GM18907 (cell line): Measurements from ENCODE around the gene CNTLN.
"Not testable (repeated sequence)": the region's sequence is repeated elsewhere in the genome, so short reads cannot be mapped to it uniquely, and the experiment has no call there.

Experiments used
- ATAC-seq: cut with Tn5 transposase; IDR thresholded peaks from one replicate; pipeline ENCODE4 v1.9.1; 2021; ENCODE audit warnings: mild to moderate bottlenecking, moderate library complexity; ENCODE audit not compliant: unreplicated experiment

Gene CNTLN

GRCh38 chr9:17490110-17490509 is 355.3 kb downstream of the CNTLN start:
- ATAC-seq: no peak

- no peak for ATAC-seq
Observed at GRCh38 chr9:17491780-17492179, 356.9 kb downstream of the CNTLN start.

GRCh38 chr9:17503196-17503595 is 368.4 kb downstream of the CNTLN start:
- no peak for ATAC-seq

GRCh38 chr9:17509151-17509550 is 374.3 kb downstream of the CNTLN start:
- ATAC-seq: no peak

GRCh38 chr9:17509701-17510100 is 374.9 kb downstream of the CNTLN start:
- no peak for ATAC-seq

GRCh38 chr9:17519761-17520160 is 384.9 kb downstream of the CNTLN start:
- ATAC-seq: no peak

GRCh38 chr9:17520268-17521064 is 385.6 kb downstream of the CNTLN start:
- ATAC-seq: no peak

GRCh38 chr9:17521100-17521855 is 386.4 kb downstream of the CNTLN start:
- no peak for ATAC-seq

- ATAC-seq: not testable (repeated sequence)
Observed at GRCh38 chr9:17526726-17527125, 391.9 kb downstream of the CNTLN start.

- ATAC-seq: no peak
Observed at GRCh38 chr9:17528859-17529258, 394.0 kb downstream of the CNTLN start.

GRCh38 chr9:17531642-17532254 is 396.9 kb downstream of the CNTLN start:
- ATAC-seq: peak; percentile 85

GRCh38 chr9:17532461-17532860 is 397.6 kb downstream of the CNTLN start:
- no peak for ATAC-seq

GRCh38 chr9:17535176-17535575 is 400.3 kb downstream of the CNTLN start:
- ATAC-seq: no peak

- ATAC-seq: no peak
Observed at GRCh38 chr9:17536027-17536426, 401.2 kb downstream of the CNTLN start.

- ATAC-seq: no peak
Observed at GRCh38 chr9:17551023-17551422, 416.2 kb downstream of the CNTLN start.
